Lower leg skin (tissue), 3 donors: Measurements from ENCODE around the gene LRRIQ1.

Experiments
- CTCF ChIP-seq, 3 donors: fragments of 450-650 bp; IDR thresholded peaks; one replicate each; pipeline ENCODE4 v1.5.1; 2016; ENCODE audit warnings: antibody characterized with exemption in 3 of 3, mild to moderate bottlenecking in 3 of 3, moderate library complexity in 2 of 3
- POLR2A ChIP-seq, 2 donors: fragments of 450-650 bp; IDR thresholded peaks; one replicate each; pipeline ENCODE4 v1.6.1; 2016 to 2017; ENCODE audit warnings: antibody characterized with exemption in 2 of 2, mild to moderate bottlenecking in 1 of 2, moderate library complexity in 1 of 2

GRCh38 chr12:85206543-85206942, 170.4 kb downstream of the LRRIQ1 start:
- TF ChIP-seq CTCF (IDR thresholded peaks at IDR 0.05) (no peak), POLR2A (IDR thresholded peaks at IDR 0.05) (no peak)
